Measurements from ENCODE around the gene SLC36A3.
A peak's percentile ranks its signal among the peaks of the same experiment; 100 is the strongest.
"Not testable (repeated sequence)": the region's sequence is repeated elsewhere in the genome, so short reads cannot be mapped to it uniquely, and the experiment has no call there.

Gene SLC36A3

GRCh38 chr5:151259931-151260330, 43.6 kb downstream of the SLC36A3 start:
- no peak for DNase-seq (ENCODE audit: low spot score)

- no peak for DNase-seq (ENCODE audit: low spot score)
These were observed 44.8 kb downstream of the SLC36A3 start for GRCh38 chr5:151258816-151259215.

- no peak for DNase-seq (ENCODE audit: low spot score)
These were observed 45.4 kb downstream of the SLC36A3 start for GRCh38 chr5:151258201-151258611.

- no peak for DNase-seq (ENCODE audit: low spot score)
These were observed 45.8 kb downstream of the SLC36A3 start for GRCh38 chr5:151257731-151258181.

DNA sequence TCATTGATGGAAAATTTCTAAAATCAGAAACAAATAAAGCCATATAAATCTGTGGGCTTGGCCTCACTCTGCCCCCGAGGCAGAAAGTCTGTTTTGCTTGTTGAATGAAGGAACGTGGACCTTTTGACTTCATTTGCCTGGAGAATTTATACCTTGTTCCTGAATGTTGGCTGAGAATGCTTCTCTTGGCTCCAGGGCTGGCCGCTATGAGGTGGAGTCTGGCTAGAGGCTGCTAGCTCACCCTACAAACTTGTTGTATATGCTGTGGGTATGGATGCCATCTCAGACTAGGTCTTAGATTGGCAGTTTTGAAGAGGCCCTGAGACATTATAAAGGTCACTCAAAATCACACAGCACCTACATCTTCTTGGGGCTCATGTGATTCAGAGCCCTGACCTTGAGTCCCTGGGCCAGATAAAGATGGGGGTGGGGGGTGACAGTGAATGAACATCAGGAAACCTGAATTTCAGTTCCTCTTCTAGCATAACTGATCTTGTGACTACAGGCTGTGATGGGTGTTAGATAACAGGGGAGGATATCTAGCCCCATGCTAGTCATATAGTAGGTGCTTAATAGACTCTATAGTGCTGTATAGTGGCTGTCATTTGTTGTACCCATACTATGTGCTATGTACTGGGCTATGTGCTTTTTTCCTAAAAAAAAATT, 47.8 kb downstream of the SLC36A3 start:
- DNase-seq (ENCODE audit: low spot score): no peak

DNA sequence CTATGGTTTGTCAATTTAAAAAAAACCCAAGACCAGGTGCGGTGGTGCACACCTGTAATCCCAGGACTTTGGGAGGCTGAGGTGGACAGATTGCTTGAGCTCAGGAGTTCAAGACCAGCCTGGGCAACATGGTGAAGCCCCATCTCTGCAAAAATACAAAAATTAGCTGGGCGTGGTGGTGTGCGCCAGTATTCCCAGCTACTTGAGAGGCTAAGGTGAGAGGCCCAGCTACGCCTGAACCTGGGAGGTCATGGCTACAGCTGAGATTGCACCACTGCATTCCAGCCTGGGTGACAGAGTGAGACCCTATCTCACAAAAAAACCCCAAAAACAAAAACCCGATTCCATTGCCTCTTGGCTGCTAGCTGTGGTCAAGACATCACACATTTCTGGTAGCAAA, 48.6 kb downstream of the SLC36A3 start:
- DNase-seq (ENCODE audit: low spot score): not testable (repeated sequence)

DNA sequence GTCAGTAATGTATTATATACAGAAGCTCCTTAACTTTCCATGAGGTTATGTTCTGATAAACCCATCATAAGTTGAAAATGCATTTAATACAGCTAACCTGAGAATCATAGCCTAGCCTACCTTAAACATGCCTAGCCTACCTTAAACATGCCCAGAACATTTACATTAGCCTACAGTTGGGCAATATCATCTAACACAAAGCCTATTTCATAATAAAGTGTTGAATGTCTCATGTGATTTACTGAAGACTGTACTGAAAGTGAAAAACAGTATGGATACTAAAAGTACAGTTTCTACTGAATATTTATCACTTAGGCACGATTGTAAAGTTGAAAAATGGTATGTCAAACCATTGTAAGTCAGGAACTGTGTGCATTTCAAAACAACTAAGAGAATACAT, 49.0 kb downstream of the SLC36A3 start:
- no peak for DNase-seq (ENCODE audit: low spot score)

DNA sequence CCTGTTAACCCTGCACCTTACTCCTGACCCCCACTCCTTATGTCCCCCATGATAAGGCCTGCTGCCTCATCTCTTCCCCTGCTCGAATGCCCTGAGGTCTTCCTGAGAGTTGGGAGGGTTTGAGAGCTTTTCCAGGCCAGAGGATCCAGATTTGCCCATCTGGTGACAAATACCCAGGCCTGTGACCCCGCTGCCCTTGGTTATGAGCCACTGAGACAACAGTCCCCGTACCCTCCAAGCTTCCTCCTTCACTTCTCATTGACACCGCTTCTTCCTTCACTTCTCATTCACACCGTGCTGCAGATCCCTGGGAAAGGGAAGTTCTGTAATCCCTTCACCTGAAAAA, 50.0 kb downstream of the SLC36A3 start:
- DNase-seq (ENCODE audit: low spot score): no peak

DNA sequence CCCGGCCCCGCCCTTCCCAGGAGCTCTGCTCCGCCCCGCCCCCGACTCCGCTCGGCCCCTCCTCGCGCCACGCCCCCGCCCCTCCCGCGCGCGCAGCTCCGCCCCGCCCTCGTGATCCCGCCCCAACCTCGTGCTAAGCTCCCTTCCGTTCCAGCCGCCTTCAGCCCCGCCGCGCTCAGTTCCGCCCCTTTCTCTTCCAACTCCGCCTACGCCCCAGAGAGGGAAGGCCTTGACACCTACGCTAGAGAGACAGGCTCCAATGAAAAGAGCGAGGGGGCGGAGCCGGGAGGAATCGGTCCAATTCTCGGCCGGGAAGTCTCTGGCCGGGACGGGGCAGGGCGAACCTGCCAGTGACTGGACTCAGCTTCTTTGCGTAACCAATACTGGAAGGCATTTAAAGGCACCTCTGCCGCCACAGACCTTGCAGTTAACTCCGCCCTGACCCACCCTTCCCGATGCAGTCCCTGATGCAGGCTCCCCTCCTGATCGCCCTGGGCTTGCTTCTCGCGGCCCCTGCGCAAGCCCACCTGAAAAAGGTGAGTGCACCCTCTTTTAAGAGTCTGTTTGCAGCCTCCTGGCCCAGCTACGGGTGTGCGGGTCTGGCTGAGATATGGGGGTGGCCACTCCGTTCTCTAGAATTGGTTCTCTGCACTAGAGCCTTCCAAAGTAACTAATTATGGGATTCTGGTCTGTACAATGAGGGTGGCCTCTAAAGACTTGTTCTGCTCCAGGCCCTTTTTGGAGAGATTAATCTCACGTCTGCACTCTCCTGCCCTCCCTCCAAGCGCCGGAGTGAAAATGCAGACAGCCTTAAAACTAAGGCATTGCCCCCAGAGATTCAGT, 50.6 kb downstream of the SLC36A3 start, which contains the start of gene GM2A:
Gene GM2A (plus strand): TSS at position 424 of the 843 bp plus-strand sequence. CDS start 32 bp downstream, at position 456.
- DNase-seq (ENCODE audit: low spot score): peak; percentile 96

- no peak for DNase-seq (ENCODE audit: low spot score)
These were observed 51.9 kb downstream of the SLC36A3 start for GRCh38 chr5:151251621-151252020.

- DNase-seq (ENCODE audit: low spot score): no peak
These were observed 52.5 kb downstream of the SLC36A3 start for GRCh38 chr5:151251001-151251551.

GRCh38 chr5:151250346-151251000, 53.1 kb downstream of the SLC36A3 start:
- no peak for DNase-seq (ENCODE audit: low spot score)

DNA sequence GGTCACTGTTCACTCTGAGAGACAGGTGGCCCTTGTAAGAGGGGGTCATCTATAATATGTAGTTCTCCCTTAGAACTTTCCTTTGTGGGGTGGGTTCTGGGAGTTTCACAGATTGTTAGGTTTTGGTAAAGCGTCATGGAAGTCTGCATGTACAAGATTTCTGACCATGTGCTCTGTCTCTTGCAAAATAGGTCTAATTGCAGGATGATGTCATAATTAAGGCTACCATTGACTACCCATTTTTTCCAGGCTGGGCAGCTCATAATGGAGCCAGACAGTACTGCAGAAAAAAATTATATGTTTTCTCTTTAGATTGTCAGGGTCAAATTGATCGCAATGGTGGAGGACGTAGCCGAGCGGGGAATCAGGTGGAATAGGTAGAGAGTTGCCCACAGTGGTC, 54.3 kb downstream of the SLC36A3 start:
- no peak for DNase-seq (ENCODE audit: low spot score)

DNA sequence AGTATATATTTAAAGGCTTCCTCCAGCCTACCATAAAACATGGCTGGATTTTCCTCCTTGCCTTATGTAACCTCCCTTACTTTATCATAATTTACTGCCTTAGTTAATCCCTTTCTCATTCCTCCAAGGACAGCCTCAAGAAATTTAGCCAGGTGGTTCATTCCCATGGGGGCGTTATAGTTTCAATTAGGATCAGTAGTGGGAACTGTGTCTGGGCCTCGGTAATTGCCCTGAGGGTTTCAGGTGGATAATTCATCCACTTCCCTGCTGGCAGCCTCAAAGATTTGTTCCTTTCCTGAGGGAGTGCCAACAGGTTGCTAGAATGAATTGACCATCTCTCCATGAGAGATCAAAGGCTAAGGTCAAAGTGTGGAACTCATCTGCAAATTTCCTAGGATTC, 54.9 kb downstream of the SLC36A3 start:
- no peak for DNase-seq (ENCODE audit: low spot score)

DNA sequence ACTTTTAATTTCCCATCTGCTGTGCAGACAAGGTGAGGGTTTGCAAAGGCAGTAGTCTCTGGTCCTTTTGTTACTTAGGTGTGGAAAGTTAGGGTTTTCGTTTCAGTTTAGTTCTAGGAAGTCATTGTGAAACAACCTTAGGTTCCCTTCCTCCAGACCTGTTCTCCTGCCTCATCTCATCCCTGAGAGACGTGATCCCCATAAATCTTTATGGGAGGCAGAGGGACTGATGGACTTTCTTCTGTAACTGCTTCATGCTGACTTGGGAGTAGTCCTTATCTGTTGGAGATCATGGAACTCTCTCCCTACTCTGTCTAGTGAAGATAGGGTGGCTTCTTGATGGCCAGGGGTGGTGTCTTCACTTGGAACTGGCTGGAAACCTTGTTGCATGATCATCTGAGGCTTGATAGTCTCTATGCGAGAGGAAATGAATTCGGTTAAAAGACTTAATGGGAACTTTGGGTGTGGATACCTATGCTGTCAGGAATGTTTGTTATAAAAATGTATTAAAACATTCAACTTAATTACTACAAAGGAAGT, 57.8 kb downstream of the SLC36A3 start:
- no peak for DNase-seq (ENCODE audit: low spot score)

GRCh38 chr5:151244206-151244605, 59.4 kb downstream of the SLC36A3 start:
- no peak for DNase-seq (ENCODE audit: low spot score)

DNA sequence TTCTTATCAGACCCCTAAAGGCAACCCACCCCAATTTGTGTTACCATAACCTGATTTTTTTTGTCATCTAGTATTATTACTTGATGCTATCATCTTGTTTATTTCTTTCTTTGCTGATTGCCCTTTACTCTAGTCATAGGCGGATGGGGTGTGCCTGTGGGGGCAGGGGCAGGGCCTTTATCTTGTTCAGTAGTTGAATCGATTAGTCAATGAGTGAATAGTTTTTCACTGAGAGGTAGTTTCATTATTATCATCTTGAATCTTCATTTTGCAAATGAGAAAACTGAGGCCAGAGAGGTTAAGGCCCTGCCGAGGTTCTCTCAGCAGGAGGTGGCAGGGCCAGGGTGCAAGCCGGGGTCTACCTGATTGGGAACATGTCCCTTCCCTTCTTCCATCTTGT, 60.0 kb downstream of the SLC36A3 start:
- DNase-seq (ENCODE audit: low spot score): no peak

DNA sequence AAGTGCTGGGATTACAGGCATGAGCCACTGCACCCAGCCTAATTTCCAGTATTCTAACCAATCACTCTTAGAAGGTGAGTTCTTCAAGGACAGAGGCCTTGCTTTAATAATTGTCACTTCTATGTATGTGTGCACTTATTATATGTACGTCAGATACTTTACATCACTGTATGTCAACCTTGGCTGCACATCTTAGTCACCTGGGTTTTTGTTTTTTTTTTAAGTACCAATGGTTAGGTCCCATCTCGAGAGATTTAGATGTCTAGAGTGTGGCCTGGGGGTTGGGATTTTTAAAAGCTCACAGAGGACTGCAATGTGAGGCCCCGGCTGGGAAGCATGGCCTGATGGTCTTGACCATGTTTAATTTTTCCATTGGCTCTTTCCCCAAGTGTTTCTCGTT, 60.4 kb downstream of the SLC36A3 start:
- no peak for DNase-seq (ENCODE audit: low spot score)

GRCh38 chr5:151240924-151241635, 62.5 kb downstream of the SLC36A3 start:
- no peak for DNase-seq (ENCODE audit: low spot score)

GRCh38 chr5:151240268-151240835, 63.2 kb downstream of the SLC36A3 start:
- not testable (repeated sequence) for DNase-seq (ENCODE audit: low spot score)

DNA sequence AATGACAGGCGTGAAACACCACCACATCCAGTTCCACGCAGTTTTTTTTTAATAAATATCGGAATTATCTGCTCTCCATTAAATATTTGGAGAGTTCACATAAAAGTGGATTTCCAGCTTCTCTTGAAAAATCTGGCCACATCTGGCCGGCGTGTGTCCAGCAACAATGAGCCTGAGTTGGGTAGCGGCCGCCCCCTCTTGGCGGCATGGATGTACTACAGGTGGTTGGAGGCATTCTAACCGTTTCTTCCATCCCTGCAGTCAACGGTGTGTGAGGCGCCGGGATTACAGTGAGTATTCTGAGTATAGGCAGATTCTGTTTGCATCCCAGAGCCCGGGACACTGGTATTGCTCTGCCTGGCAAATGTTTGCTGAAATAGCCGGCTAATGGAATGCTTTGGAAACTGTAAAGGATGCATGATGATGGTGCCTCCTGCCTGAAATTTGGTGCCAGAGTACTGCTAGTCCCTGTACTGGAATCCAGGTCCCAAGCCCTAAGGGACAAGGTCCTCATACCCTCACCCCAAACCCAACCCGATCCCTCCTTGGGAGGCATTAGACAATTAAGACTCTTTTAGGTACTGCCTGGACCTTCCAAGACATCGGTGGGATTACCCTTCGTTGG, 64.2 kb downstream of the SLC36A3 start:
- peak; percentile 79 for DNase-seq (ENCODE audit: low spot score)
